HG02759 (cell line): ENCODE data around the gene CNNM2.

ENCODE experiments used
- ATAC-seq: cut with Tn5 transposase; IDR thresholded peaks from one replicate; pipeline ENCODE4 v1.9.1; 2021; ENCODE audit warnings: mild to moderate bottlenecking, moderate library complexity; ENCODE audit not compliant: unreplicated experiment

The CNNM2 gene

GRCh38 chr10:103100620-103101019 is 182.5 kb downstream of the CNNM2 start:
- no peak for ATAC-seq

- ATAC-seq: no peak
These were observed 184.1 kb downstream of the CNNM2 start for GRCh38 chr10:103102195-103102594.

GRCh38 chr10:103103989-103104388 is 185.9 kb downstream of the CNNM2 start:
- no peak for ATAC-seq

- no peak for ATAC-seq
These were observed 186.6 kb downstream of the CNNM2 start for GRCh38 chr10:103104721-103105120.

GRCh38 chr10:103105462-103105861 is 187.4 kb downstream of the CNNM2 start:
- no peak for ATAC-seq

- ATAC-seq: no peak
These were observed 188.4 kb downstream of the CNNM2 start for GRCh38 chr10:103106539-103106938.

- no peak for ATAC-seq
These were observed 191.7 kb downstream of the CNNM2 start for GRCh38 chr10:103109821-103110220.

- no peak for ATAC-seq
These were observed 192.3 kb downstream of the CNNM2 start for GRCh38 chr10:103110407-103110806.

GRCh38 chr10:103111031-103111917 is 193.2 kb downstream of the CNNM2 start:
- peak; percentile 77 for ATAC-seq

- ATAC-seq: peak; percentile 74
These were observed 194.1 kb downstream of the CNNM2 start for GRCh38 chr10:103111918-103112877.

GRCh38 chr10:103114876-103115275 is 196.8 kb downstream of the CNNM2 start:
- ATAC-seq: no peak

- no peak for ATAC-seq
These were observed 199.2 kb downstream of the CNNM2 start for GRCh38 chr10:103117247-103117646.

GRCh38 chr10:103120546-103120945 is 202.5 kb downstream of the CNNM2 start:
- ATAC-seq: no peak

- ATAC-seq: no peak
These were observed 203.1 kb downstream of the CNNM2 start for GRCh38 chr10:103120977-103121735.

- ATAC-seq: no peak
These were observed 205.4 kb downstream of the CNNM2 start for GRCh38 chr10:103123282-103124024.

GRCh38 chr10:103124420-103125096 is 206.5 kb downstream of the CNNM2 start:
- no peak for ATAC-seq

- ATAC-seq: peak; percentile 81
These were observed 207.5 kb downstream of the CNNM2 start for GRCh38 chr10:103125323-103126267.

- ATAC-seq: no peak
These were observed 209.1 kb downstream of the CNNM2 start for GRCh38 chr10:103127241-103127640.
